ENCODE measurements around the gene APOL6. TPM values are rescaled to one million over a fixed set of nuclear protein-coding genes. Genes with fewer than 3 reads are reported as not detected.

APOL6 gene
- total and polyA plus RNA-seq, 2 donors (not counting 3 experiments of a cell fraction or from before 2014, with no cell fraction given) = 0.33 to 3.0 TPM

GRCh38 chr22:35653824-35654223, 5.6 kb downstream of the APOL6 start:
- no peak overlapping the region for H3K4me3 ChIP-seq (replicated peaks in 1 of 3; ENCODE audit: insufficient read depth in 1 of 3, low read depth in 1 of 3, low read length in 3 of 3)
- ChIA-PET POLR2A (no interaction called here), CTCF (no interaction called here)
- H3K27me3 ChIP-seq (ENCODE audit: control insufficient read depth in 2 of 2, insufficient read depth in 2 of 2, low read length in 2 of 2) = peaks cover 0 to 7% of the 10 kb centered on the region in 2 experiments
- DNase-seq (ENCODE audit: low read depth, low spot score) = no peak
- H3K9me3 ChIP-seq (replicated peaks; ENCODE audit: control insufficient read depth, insufficient read depth, low read length) = no peaks in the 10 kb centered on the region
- no peak for TF ChIP-seq GATA2 (IDR thresholded peaks at IDR 0.05; ENCODE audit: insufficient read depth, insufficient read length, low read depth, low read length)
- no peak for TF ChIP-seq POLR2A (IDR thresholded peaks at IDR 0.05; ENCODE audit: low read depth, low read length)
- TF ChIP-seq MAX (IDR thresholded peaks at IDR 0.05; ENCODE audit: insufficient read depth, insufficient read length) = no peak
- TF ChIP-seq EZH2 (IDR thresholded peaks at IDR 0.05; ENCODE audit: borderline replicate concordance, low read depth, low read length, severe bottlenecking) = no peak
- no peak for TF ChIP-seq JUN (IDR thresholded peaks at IDR 0.05; ENCODE audit: borderline replicate concordance, insufficient read depth, insufficient read length, low read depth)
- TF ChIP-seq CTCF (IDR thresholded peaks at IDR 0.05; ENCODE audit: extremely low read depth in 1 of 2, insufficient read depth in 1 of 2, low read depth in 1 of 2, low read length in 2 of 2) = no peak
- TF ChIP-seq FOS (IDR thresholded peaks at IDR 0.05; ENCODE audit: borderline replicate concordance, insufficient read depth, low read length) = no peak
- TF ChIP-seq POLR2AphosphoS5 (IDR thresholded peaks at IDR 0.05; ENCODE audit: insufficient read depth, low read depth, low read length) = no peak
- no peak for TF ChIP-seq MYC (IDR thresholded peaks at IDR 0.05; ENCODE audit: low read depth, low read length)
- BruUV-seq (replicated peaks) = no TSS peak
- H3K79me2 ChIP-seq (ENCODE audit: control insufficient read depth, insufficient read depth, low read length) = no peaks in the 10 kb centered on the region
- H3K36me3 ChIP-seq (ENCODE audit: control insufficient read depth in 2 of 2, extremely low read depth in 1 of 2, insufficient read depth in 2 of 2, low read length in 2 of 2) = no peaks in the 10 kb centered on the region
- no peaks in the 10 kb centered on the region for H4K20me1 ChIP-seq (replicated peaks; ENCODE audit: control insufficient read depth, extremely low read depth, insufficient read depth, low read length)
- no peak overlapping the region for H2AFZ ChIP-seq (ENCODE audit: low read depth, low read length)
- H3K4me1 ChIP-seq (ENCODE audit: control insufficient read depth, extremely low read depth, insufficient read depth, low read length) = no peaks in the 10 kb centered on the region
- no peaks in the 10 kb centered on the region for H3K9me1 ChIP-seq (replicated peaks; ENCODE audit: control insufficient read depth, extremely low read depth, insufficient read depth, low read length)
- no peak overlapping the region for H3K9ac ChIP-seq (replicated peaks; ENCODE audit: extremely low read depth, insufficient read depth, low read length)
- intact Hi-C loops (cut with micrococcal nuclease) = no loop called here
- no peak for FAIRE-seq
- dilution Hi-C loops (cut with MboI; ENCODE audit: extremely low pct_ligation_motif_present, low sequenced_read_pairs) = no loop called here
- no peak overlapping the region for H3K4me2 ChIP-seq (ENCODE audit: insufficient read depth, low read length)
- no peak overlapping the region for H3K27ac ChIP-seq (ENCODE audit: insufficient read depth, low read depth, low read length)
